HK-2 (cell line): ENCODE measurements around the gene RELCH.
A peak's percentile ranks its signal among the peaks of the same experiment; 100 is the strongest.

Experiments
- DNase-seq: peaks from one replicate; pipeline ENCODE4 v3.0.0-alpha.2; 2018; ENCODE audit not compliant: unreplicated experiment

RELCH gene

DNA sequence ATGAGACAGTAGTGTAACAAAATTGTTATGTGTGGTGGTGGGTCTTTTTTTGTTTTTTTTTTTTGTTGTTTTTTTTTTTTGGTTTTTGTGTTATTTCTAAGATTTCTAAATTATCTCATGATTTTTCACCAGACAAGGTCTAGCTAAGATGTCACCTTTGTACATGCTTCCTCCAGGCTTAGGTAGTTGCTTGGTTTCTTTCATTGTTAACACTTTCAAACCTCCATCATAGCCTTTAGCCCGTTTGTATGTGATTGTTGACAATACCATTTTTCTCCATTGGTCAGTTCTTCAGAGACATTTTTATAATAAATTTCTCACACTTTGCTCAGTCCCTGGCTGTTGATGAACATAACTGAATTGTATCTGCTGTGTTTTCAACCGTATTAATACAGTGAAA, 2.2 kb downstream of the RELCH start:
- DNase-seq = no peak

DNA sequence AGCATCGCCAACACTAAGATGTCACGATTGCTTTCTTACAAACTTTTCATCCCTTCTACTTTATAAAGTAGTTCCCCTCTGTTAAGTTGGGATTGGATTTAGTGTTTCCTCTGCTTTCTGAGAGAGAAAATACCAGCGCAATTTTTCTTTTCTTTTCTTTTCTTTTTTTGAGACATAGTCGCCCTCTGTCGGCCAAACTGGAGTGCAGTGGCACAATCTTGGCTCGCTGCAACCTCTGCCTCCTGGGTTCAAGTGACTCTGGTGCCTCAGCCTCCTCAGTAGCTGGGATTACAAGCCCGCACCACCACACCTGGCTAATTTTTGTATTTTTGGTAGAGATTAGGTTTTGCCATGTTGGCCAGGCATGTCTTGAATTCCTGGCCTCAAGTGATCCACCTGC, 9.0 kb downstream of the RELCH start:
- no peak for DNase-seq

GRCh38 chr18:62196980-62197379, 9.9 kb downstream of the RELCH start:
- no peak for DNase-seq

- no peak for DNase-seq
Measured at GRCh38 chr18:62198259-62198658, 11.2 kb downstream of the RELCH start.

GRCh38 chr18:62199629-62200028, 12.6 kb downstream of the RELCH start:
- no peak for DNase-seq

DNA sequence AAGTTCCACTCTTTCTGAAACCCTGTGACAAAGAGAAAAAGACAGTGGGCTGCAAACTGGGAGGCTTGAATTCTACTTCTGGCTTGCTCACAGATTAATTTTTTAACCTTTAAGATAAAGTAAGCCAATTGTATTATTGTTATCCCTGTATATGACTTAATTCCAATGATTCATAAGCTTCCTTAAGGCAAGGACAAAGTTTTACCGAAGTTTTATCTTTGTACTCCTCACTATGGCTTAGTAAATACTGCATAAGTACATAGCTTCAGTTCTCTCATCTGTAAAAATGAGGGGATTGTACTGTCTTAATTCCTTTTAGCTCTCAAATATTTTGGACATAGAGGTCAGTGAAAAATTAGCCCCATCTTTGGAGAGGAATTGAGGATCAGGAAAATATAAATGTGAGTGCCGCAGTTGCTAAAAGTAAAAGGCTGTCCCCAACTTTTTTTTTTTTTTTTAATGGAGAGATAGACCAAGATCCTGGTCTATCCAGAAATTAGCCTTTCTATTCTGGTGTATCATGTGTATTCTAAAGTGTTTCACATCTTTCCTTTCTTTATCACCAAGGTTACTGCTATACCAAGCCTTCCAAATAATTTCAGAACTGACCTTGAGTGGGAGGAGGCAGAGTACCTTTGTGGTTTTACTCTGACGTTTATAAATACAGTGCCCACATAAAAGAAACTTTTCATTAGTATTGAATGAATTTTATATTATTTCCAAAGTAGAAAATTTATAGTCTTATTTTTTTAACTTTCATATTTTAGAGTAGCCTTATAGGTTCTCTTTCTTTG, 13.3 kb downstream of the RELCH start:
- no peak for DNase-seq

- no peak for DNase-seq
Measured at GRCh38 chr18:62201870-62202269, 14.8 kb downstream of the RELCH start.

DNA sequence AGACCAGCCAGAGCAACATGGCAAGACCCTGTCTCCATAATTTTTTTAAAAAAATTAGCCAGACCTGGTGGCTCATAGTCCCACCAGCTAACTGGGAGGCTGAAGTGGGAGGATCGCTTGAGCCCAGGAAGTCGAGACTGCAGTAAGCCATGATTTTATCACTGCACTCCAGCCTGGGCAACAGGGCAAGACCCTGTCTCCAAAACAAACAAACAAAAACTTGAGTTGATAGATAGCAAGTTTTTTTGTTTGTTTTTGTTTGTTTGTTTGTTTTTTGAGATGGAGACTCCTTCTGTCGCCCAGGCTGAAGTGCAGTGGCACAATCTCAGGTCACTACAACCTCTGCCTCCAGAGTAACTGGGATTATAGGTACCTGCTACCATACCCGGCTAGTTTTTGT, 18.8 kb downstream of the RELCH start:
- DNase-seq = no peak

DNA sequence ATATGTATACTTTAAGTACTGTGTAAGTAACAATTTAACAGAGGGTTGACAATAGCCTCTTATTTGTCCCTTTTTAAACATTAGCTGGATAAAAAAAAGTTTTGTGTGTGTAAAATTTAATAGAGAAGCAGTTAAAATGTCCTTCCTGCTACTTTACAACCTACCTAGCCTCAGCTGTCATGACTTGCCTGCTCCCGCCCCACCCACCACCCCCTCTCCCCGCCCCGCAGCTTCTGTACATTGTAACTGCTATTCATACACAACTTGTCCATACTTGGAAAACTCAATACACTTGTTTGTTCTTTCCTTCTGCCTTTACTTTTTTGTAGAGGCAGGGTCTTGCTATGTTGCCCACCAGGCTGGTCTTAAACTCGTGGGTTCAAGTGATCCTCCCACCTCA, 19.5 kb downstream of the RELCH start:
- no peak for DNase-seq

DNA sequence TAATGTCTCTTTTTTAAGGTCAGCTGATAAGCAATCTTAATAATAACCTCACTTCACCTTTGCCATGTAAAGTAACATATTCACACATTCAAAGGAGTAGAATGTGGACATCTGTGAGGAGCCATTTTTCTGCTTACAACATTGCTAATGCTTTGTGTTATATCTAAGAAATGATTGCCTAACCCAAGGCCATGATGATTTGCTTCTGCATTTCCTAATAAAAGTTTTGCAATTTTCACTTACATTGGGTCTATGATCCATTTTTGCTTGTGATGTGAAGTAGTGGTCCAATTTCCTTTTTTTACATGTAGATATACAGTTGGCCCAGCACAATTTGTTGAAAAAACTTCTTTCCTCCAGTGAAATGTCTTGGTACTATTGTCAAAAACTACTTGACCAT, 22.0 kb downstream of the RELCH start:
- DNase-seq = no peak

DNA sequence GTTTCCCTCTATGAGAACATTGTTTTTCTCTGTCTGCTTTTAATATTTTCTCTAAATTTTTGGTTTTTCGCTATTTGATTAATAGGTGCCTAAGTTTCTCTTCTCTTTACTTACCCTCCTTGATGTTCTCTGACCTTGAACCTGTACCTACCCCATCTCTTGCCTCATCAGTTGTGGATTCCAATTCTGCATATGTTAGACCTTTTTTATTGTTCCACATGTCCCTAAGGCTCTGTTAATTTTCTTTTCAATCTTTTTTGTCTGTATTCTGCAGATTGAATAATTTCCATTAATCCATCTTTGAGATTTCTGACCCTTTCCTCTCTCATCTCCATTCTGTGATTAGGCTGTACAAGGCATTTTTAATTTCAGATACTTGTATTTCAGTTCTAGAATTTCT, 23.1 kb downstream of the RELCH start:
- DNase-seq = no peak

- no peak for DNase-seq
Measured at GRCh38 chr18:62211325-62211828, 24.3 kb downstream of the RELCH start.

GRCh38 chr18:62214790-62215189, 27.7 kb downstream of the RELCH start:
- DNase-seq = no peak

- no peak for DNase-seq
Measured at GRCh38 chr18:62224229-62224628, 37.2 kb downstream of the RELCH start.

- no peak for DNase-seq
Measured at GRCh38 chr18:62226047-62226446, 39.0 kb downstream of the RELCH start.

DNA sequence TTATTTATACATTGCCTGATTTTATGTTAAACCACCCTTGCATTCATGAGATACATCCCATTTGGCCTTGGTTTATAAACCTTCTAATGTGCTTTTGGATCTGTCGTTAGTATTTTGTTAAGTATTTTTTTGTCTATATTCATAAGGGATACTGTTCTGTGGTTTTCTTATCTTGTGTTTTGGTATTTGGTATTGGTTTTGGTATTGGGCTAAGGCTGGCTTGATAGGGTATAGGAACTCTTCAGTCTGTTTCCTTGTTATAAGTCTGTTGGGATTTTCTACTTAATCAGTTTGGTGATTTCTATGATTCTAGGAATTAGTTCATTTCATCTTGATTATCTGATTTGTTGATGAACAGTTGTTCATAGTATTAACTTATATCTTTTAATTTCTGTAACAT, 49.2 kb downstream of the RELCH start:
- no peak for DNase-seq

DNA sequence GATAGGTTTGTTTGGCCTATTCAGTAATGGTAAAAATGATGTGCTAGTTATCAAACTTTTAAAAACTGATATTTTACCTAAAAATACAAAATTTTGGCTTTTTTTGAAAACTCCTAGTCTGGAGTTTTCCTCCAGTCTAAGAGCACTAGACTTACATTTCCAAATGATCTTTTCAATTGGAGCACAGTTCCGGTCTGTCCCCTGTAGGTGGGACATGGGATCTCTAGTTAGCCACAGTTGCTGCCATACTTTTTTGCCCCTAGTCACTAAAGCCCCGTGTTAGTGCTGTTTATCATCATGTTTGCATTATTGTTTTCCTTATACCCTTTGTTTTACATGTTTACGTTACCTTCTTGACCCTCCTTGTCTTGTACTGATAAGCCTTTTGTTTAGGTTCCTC, 52.4 kb downstream of the RELCH start:
- no peak for DNase-seq

DNA sequence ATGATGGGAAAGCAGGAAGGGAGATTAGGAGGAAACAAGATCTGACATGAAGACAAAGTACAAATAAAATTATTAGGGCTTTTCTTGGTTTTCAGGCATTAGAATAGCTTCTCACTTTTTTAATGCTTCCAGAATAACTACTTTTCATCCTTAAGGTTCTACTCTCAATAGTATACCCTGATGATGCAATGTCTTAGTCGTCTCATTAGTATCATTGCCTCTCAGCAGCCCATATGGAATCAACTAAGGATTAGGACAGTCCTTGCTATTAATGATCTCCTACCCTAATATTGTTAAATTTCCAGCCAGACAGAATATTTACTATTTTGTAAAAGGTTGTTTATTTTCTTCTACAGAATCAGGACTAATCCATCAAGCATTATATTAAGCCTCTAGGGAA, 55.9 kb downstream of the RELCH start:
- DNase-seq = no peak

DNA sequence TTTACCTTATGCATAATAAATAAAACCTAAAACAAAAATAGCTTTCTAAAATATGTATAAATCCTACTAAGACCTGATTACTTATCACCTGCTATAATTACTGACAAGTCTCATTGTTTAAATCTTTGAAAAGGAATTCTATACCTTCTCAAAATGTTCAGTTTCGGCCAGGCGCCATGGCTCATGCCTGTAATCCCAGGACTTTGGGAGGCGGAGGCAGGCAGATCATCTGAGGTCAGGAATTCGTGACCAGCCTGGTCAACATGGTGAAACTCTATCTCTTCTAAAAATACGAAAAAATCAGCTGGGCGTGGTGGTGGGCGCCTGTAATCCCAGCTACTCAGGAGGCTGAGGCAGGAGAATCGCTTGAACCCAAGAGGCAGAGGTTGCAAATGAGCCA, 58.1 kb downstream of the RELCH start:
- DNase-seq = no peak

DNA sequence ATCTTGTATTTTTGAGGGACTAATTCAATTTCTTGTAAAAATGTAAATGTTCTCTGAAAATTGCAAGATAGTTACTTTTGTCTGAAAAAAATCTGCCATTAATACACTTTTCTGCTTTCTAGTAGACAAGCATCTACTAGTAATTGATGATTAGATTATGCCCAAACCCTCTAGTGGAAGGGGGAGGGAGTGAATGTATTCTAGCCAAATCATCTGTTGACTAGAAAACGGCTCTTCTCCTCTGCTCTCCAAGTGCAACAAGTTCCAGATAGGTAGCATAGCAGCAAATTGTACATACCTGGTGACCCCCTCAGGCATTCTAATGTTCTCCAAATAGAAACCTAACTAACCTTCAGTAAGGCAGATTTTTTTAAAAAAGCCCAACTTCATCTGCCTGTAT, 58.6 kb downstream of the RELCH start:
- DNase-seq = no peak

- no peak for DNase-seq
Measured at GRCh38 chr18:62248313-62248712, 61.3 kb downstream of the RELCH start.

- DNase-seq = peak; percentile 19
Measured at GRCh38 chr18:62249478-62250097, 62.5 kb downstream of the RELCH start.

- no peak for DNase-seq
Measured at GRCh38 chr18:62250475-62250874, 63.4 kb downstream of the RELCH start.

- DNase-seq = no peak
Measured at GRCh38 chr18:62258093-62258492, 71.0 kb downstream of the RELCH start.
